ENCODE data around the gene COBL. TPM values are rescaled to one million over a fixed set of nuclear protein-coding genes. Genes with fewer than 3 reads are reported as not detected.

COBL gene
- total and polyA plus RNA-seq, 10 of the 15 experiments (the other 5 are each of a cell fraction or from before 2014, with no cell fraction given) = 0.21 TPM; not detected in 9

- WGBS (ENCODE audit: insufficient coverage, insufficient replicate concordance, low lambda C conversion rate, missing lambda C conversion rate) = 23% methylated on average over 7 of the region's 7 CpGs
- CTCF ChIA-PET = no interaction called here
- H3K27ac ChIP-seq (ENCODE audit: control insufficient read depth, insufficient read depth) = no peak overlapping the region
- POLR2A ChIA-PET = no interaction called here
- no peaks in the 10 kb centered on the region for H3K4me1 ChIP-seq (ENCODE audit: control insufficient read depth, insufficient read depth, low read length)
- FAIRE-seq (no peak), ATAC-seq (no peak), DNase-seq (ENCODE audit: low read depth, low spot score) (no peak)
- no peaks in the 10 kb centered on the region for H3K36me3 ChIP-seq (ENCODE audit: control insufficient read depth in 2 of 2, insufficient read depth in 2 of 2, low read length in 1 of 2)
- RAD21 ChIA-PET (ENCODE audit: unreplicated experiment) = no interaction called here
- H3K9me3 ChIP-seq (replicated peaks; ENCODE audit: control insufficient read depth, insufficient read depth, low read length) = no peaks in the 10 kb centered on the region; the same call in 2 of the 3 replicates
- no peak overlapping the region for H2AFZ ChIP-seq (ENCODE audit: control insufficient read depth, low read depth, low read length)
- H3K9ac ChIP-seq (ENCODE audit: control insufficient read depth, insufficient read depth, low read length) = no peak overlapping the region
- SMC1A ChIA-PET (ENCODE audit: uncharacterized antibody, unreplicated experiment) = no interaction called here
- no peak overlapping the region for H3K4me3 ChIP-seq
- H3K27me3 ChIP-seq (replicated peaks in 1 of 2; ENCODE audit: control insufficient read depth in 2 of 2, insufficient read depth in 2 of 2, low read length in 1 of 2) = no peaks in the 10 kb centered on the region
- no peak overlapping the region for H3K4me2 ChIP-seq (ENCODE audit: control insufficient read depth, insufficient read depth)
- intact Hi-C loops (cut with micrococcal nuclease; ENCODE audit: unreplicated experiment) (no loop called here), in situ Hi-C loops (cut with MboI) (no loop called here)
- BruUV-seq (replicated peaks) = no TSS peak
- no peaks in the 10 kb centered on the region for H4K20me1 ChIP-seq (ENCODE audit: control insufficient read depth, insufficient read depth)
- no peaks in the 10 kb centered on the region for H3K79me2 ChIP-seq (ENCODE audit: control insufficient read depth, insufficient read depth, low read length)
- TF ChIP-seq CEBPZ (IDR thresholded peaks at IDR 0.05; ENCODE audit: low read depth, low read length) = no peak
- no peak for TF ChIP-seq HDGF (IDR thresholded peaks at IDR 0.05)
- TF ChIP-seq SMAD1 (IDR thresholded peaks at IDR 0.05; ENCODE audit: low read depth, partially characterized antibody) = no peak
- TF ChIP-seq LARP7 (IDR thresholded peaks at IDR 0.05) = no peak
- no peak for TF ChIP-seq CHD1 (IDR thresholded peaks at IDR 0.05; ENCODE audit: low read depth, low read length)
- TF ChIP-seq WRNIP1 (IDR thresholded peaks at IDR 0.05; ENCODE audit: borderline replicate concordance, low read depth, low read length) = no peak
- no peak for TF ChIP-seq ZNF622 (IDR thresholded peaks at IDR 0.05)
- TF ChIP-seq, protein P1, sequence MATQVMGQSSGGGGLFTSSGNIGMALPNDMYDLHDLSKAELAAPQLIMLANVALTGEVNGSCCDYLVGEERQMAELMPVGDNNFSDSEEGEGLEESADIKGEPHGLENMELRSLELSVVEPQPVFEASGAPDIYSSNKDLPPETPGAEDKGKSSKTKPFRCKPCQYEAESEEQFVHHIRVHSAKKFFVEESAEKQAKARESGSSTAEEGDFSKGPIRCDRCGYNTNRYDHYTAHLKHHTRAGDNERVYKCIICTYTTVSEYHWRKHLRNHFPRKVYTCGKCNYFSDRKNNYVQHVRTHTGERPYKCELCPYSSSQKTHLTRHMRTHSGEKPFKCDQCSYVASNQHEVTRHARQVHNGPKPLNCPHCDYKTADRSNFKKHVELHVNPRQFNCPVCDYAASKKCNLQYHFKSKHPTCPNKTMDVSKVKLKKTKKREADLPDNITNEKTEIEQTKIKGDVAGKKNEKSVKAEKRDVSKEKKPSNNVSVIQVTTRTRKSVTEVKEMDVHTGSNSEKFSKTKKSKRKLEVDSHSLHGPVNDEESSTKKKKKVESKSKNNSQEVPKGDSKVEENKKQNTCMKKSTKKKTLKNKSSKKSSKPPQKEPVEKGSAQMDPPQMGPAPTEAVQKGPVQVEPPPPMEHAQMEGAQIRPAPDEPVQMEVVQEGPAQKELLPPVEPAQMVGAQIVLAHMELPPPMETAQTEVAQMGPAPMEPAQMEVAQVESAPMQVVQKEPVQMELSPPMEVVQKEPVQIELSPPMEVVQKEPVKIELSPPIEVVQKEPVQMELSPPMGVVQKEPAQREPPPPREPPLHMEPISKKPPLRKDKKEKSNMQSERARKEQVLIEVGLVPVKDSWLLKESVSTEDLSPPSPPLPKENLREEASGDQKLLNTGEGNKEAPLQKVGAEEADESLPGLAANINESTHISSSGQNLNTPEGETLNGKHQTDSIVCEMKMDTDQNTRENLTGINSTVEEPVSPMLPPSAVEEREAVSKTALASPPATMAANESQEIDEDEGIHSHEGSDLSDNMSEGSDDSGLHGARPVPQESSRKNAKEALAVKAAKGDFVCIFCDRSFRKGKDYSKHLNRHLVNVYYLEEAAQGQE (IDR thresholded peaks at IDR 0.05; ENCODE audit: low read depth, low read length) = no peak
- TF ChIP-seq CREB1 (IDR thresholded peaks at IDR 0.05; ENCODE audit: low read depth) = no peak
- TF ChIP-seq PRDM15 (CRISPR knock-in tag; IDR thresholded peaks at IDR 0.05) = no peak
Measured at GRCh38 chr7:51019191-51019844, 297.3 kb downstream of the COBL start.

Data from GM12878 (cell line).